Testis (tissue), 2 donors: ENCODE data around the gene CD63.

Source experiments
- CTCF ChIP-seq, 3 experiments: fragments of 450-650 bp in 2 of 3; fragments of 200-600 bp in 1 of 3; sonication (generic) in 1 of 3; IDR thresholded peaks; one replicate each; pipeline ENCODE4 v1.5.1; 2016 to 2019; ENCODE audit warnings: antibody characterized with exemption in 3 of 3, mild to moderate bottlenecking in 2 of 3, moderate library complexity in 1 of 3
- POLR2A ChIP-seq: fragments of 450-650 bp; IDR thresholded peaks from one replicate; pipeline ENCODE4 v1.6.1; 2017; ENCODE audit warnings: antibody characterized with exemption, mild to moderate bottlenecking, moderate library complexity

GRCh38 chr12:55702861-55703260 lies 25.9 kb downstream of the CD63 start:
- TF ChIP-seq POLR2A (no peak), CTCF (IDR thresholded peaks at IDR 0.05) (no peak)
